ENCODE data around the gene IGSF9.

The IGSF9 gene

DNA sequence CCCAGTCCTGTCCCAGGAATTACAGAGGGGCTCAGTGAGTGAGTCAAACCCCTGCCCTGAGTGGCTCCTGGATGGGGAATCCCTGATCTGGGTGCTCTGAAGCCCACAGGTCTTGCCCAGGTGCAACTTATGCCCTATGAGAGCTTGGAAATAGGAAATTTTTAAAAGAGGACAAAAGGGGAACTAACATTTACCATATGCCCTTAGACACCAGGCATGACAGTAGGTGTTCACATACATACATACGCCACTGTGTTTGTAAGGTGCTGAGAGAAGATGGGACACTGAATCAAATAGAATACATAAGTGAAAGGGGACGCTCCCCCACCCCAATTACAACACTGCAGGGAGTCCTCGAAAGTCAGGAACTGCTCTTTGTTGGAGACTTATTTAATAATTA is 46.9 kb downstream of the IGSF9 start:
- no peak for TF ChIP-seq CTCF (IDR thresholded peaks at IDR 0.05)

GRCh38 chr1:159897962-159898361 is 47.5 kb downstream of the IGSF9 start:
- TF ChIP-seq CTCF (IDR thresholded peaks at IDR 0.05), result no peak

DNA sequence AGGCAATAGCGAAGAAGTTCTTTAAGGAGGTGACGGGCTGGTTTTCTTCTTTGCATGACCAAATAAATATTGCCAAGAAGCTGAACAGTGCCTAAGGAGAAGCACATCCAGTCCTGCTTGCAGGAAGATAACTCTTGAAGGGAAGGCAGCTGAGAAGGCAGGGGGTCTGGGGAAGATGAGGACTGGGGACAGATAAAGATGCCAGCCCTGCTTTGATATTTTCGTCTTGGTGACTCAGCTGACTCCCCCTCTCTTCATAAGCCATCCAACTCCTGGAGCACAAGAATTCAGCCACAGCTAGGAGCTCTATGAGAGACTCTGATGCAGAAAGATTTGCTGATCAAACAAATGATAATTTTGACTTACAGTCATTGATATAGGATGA is 48.9 kb downstream of the IGSF9 start:
- TF ChIP-seq CTCF (IDR thresholded peaks at IDR 0.05), result no peak

GRCh38 chr1:159895836-159896545 is 49.4 kb downstream of the IGSF9 start:
- TF ChIP-seq CTCF (IDR thresholded peaks at IDR 0.05), result no peak

DNA sequence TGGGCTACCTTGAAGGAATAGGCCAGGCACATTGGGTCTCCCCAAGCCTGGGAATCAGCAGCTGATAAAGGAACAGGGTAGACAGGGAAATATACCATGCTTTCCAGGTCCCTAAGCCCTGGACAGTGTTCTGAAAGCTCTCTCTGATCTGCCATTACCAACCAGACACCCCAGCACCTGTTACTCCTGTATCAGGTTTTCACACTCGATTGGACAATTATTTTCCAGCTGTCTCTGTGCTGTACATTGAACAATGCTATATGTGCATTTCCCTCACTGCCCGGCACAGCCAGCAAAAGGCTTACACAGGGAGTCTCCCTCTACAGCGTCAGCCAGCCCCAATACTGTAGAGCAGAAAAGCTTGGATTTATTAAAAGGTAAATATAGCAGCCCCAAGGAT is 50.1 kb downstream of the IGSF9 start:
- TF ChIP-seq CTCF (IDR thresholded peaks at IDR 0.05), result no peak

DNA sequence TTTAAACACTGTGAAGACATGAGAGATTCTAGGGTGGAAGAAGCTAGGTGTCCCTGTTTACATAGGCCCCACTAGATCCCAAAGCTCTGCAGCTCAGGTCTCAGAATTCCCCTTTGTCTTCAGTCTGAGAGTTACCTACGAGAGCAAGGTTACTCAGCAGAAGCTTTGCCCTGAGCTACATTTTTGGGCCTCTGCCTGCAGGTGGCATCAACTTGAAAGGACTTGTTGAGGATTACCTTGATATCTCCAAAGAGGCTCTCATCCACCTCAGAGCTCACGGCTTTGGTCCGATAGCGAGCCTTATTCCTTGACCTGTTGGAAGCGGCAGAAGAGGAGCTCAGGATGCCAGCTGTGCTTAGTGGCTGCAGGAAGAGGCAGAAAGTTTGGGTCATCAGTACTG is 52.5 kb downstream of the IGSF9 start:
- TF ChIP-seq CTCF (IDR thresholded peaks at IDR 0.05), result peak; percentile 17; the same call in 1 of the 2 replicates

- peak; percentile 100 for TF ChIP-seq CTCF (IDR thresholded peaks at IDR 0.05)
Observed at GRCh38 chr1:159891275-159892157, 53.9 kb downstream of the IGSF9 start.

All from LNCAP (cell line).